IMR-90 (cell line): Measurements from ENCODE around the gene CDCA4.

ENCODE experiments used
- CEBPB ChIP-seq: IDR thresholded peaks from 2 replicates; pipeline ENCODE4 v1.6.1; 2012; ENCODE audit warnings: low read depth, low read length, improper control_type of control experiment
- CHD1 ChIP-seq: IDR thresholded peaks from 2 replicates; pipeline ENCODE4 v1.6.1; 2012; ENCODE audit warnings: low read depth, low read length, improper control_type of control experiment
- MAZ ChIP-seq: IDR thresholded peaks from 2 replicates; pipeline ENCODE4 v1.6.1; 2012; ENCODE audit warnings: low read depth, mild to moderate bottlenecking, low read length, improper control_type of control experiment, moderate library complexity, borderline replicate concordance
- NFE2L2 ChIP-seq: fragments of 150-350 bp; IDR thresholded peaks from 2 replicates; pipeline ENCODE4 v1.6.1; 2016; ENCODE audit warnings: low read depth, mild to moderate bottlenecking, low read length
- POLR2A ChIP-seq: IDR thresholded peaks from 2 replicates; pipeline ENCODE4 v1.6.1; 2012; ENCODE audit warnings: mild to moderate bottlenecking, low read depth, low read length
- RAD21 ChIP-seq: IDR thresholded peaks from 2 replicates; pipeline ENCODE4 v1.6.1; 2012; ENCODE audit warnings: low read length, improper control_type of control experiment
- RCOR1 ChIP-seq: IDR thresholded peaks from 2 replicates; pipeline ENCODE4 v1.6.1; 2012; ENCODE audit warnings: mild to moderate bottlenecking, low read length, improper control_type of control experiment; ENCODE audit not compliant: insufficient replicate concordance
- RFX5 ChIP-seq: IDR thresholded peaks from 2 replicates; pipeline ENCODE4 v1.8.0; 2012; ENCODE audit warnings: low read depth, mild to moderate bottlenecking, low read length, moderate library complexity
- TF ChIP-seq, protein P1 (sequence below): conservative IDR thresholded peaks from 2 replicates; pipeline ENCODE4 v1.5.1; 2012; ENCODE audit warnings: mild to moderate bottlenecking, low read depth, low read length, improper control_type of control experiment

DNA sequence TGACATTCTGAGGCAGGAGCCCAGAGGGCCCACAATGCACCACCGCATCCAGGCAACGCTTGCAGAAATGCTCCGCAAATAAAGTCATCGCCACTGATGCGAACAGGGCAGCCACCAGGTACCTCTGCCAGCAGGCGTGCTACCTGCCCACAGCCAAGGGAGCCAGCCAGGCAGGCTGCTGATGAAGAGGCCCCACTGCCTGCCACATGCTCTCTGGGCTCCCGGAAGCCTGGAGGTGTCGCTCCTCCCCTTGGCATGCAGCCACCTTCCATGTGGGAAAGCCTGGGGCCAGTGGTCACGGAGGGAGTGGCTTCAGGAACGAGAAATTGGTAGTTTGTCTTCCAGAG is 29.6 kb upstream of the CDCA4 start:
- TF ChIP-seq, protein P1, sequence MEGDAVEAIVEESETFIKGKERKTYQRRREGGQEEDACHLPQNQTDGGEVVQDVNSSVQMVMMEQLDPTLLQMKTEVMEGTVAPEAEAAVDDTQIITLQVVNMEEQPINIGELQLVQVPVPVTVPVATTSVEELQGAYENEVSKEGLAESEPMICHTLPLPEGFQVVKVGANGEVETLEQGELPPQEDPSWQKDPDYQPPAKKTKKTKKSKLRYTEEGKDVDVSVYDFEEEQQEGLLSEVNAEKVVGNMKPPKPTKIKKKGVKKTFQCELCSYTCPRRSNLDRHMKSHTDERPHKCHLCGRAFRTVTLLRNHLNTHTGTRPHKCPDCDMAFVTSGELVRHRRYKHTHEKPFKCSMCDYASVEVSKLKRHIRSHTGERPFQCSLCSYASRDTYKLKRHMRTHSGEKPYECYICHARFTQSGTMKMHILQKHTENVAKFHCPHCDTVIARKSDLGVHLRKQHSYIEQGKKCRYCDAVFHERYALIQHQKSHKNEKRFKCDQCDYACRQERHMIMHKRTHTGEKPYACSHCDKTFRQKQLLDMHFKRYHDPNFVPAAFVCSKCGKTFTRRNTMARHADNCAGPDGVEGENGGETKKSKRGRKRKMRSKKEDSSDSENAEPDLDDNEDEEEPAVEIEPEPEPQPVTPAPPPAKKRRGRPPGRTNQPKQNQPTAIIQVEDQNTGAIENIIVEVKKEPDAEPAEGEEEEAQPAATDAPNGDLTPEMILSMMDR = no peak
- TF ChIP-seq MAZ = no peak
- no peak for TF ChIP-seq CHD1
- TF ChIP-seq RAD21 = no peak
- no peak for TF ChIP-seq CEBPB
- no peak for TF ChIP-seq NFE2L2
- TF ChIP-seq POLR2A = no peak
- no peak for TF ChIP-seq RCOR1
- TF ChIP-seq RFX5 = no peak
